Smooth muscle cell (in vitro differentiated cells): Measurements from ENCODE around the gene CEP63. TPM values are rescaled to one million over a fixed set of nuclear protein-coding genes. Genes with fewer than 3 reads are reported as not detected.

Experiments used
- DNase-seq: peaks from one replicate; lab custom pipeline; 2025; ENCODE audit not compliant: unreplicated experiment; lab: John Stamatoyannopoulos, UW
- H2AFZ ChIP-seq: fragments of 200-600 bp; sonication (generic); 2 replicates; pipeline ENCODE4 v1.6.0; 2016; ENCODE audit warnings: antibody characterized with exemption, low read depth, mild to moderate bottlenecking
- H3F3A ChIP-seq: fragments of 200-600 bp; sonication (generic); 2 replicates; pipeline ENCODE4 v1.6.0; 2017; ENCODE audit warnings: antibody characterized with exemption, low read depth
- H3K27ac ChIP-seq: fragments of 200-600 bp; sonication (generic); 2 replicates; pipeline ENCODE4 v1.5.1; 2016; ENCODE audit warnings: low read depth, mild to moderate bottlenecking
- H3K27me3 ChIP-seq: fragments of 200-600 bp; sonication (generic); 2 replicates; pipeline ENCODE4 v1.6.1; 2016; ENCODE audit warnings: low read depth, mild to moderate bottlenecking
- H3K36me3 ChIP-seq: fragments of 200-600 bp; sonication (generic); 2 replicates; pipeline ENCODE4 v1.5.1; 2016; ENCODE audit warnings: low read depth
- H3K4me1 ChIP-seq: fragments of 200-600 bp; sonication (generic); 2 replicates; pipeline ENCODE4 v1.5.1; 2016; ENCODE audit warnings: low read depth
- H3K4me2 ChIP-seq: fragments of 200-600 bp; sonication (generic); 2 replicates; pipeline ENCODE4 v1.6.0; 2016; ENCODE audit warnings: mild to moderate bottlenecking
- H3K4me3 ChIP-seq: fragments of 200-600 bp; sonication (generic); 2 replicates; pipeline ENCODE4 v1.5.1; 2016; ENCODE audit warnings: mild to moderate bottlenecking
- H3K79me2 ChIP-seq: fragments of 200-600 bp; sonication (generic); 2 replicates; pipeline ENCODE4 v1.6.0; 2016; ENCODE audit warnings: low read depth, mild to moderate bottlenecking
- H3K9ac ChIP-seq: fragments of 200-600 bp; sonication (generic); 2 replicates; pipeline ENCODE4 v1.6.0; 2016; ENCODE audit warnings: low read depth
- H3K9me3 ChIP-seq: fragments of 200-600 bp; sonication (generic); replicated peaks from 2 replicates; pipeline ENCODE4 v1.5.1; 2016; ENCODE audit warnings: low read depth
- H4K20me1 ChIP-seq: fragments of 200-600 bp; sonication (generic); 2 replicates; pipeline ENCODE4 v1.6.0; 2016; ENCODE audit warnings: low read depth
- CTCF ChIP-seq: fragments of 200-600 bp; sonication (generic); IDR thresholded peaks from 2 replicates; pipeline ENCODE4 v1.5.1; 2017; ENCODE audit warnings: borderline replicate concordance, mild to moderate bottlenecking, antibody characterized with exemption; ENCODE audit not compliant: insufficient read depth, poor library complexity, severe bottlenecking
- WGBS: methylation state at CpG from one replicate; pipeline ENCODE4 v1.1.7; 2016; ENCODE audit warnings: low lambda C conversion rate; 5-methylcytosine and 5-hydroxymethylcytosine counted together
- polyA plus RNA-seq: library from polyadenylated mRNA; unstranded; fragments of >200 nt; fragmentation: Nextera tagmentation; extraction: Ambion mirVana; gene quantifications from 2 replicates; pipeline ENCODE4 v1.2.1, GENCODE V29; 2016
- total RNA-seq: library from RNA; depleted of rRNA; stranded (reverse); fragments of >200 nt; gene quantifications from 2 replicates; pipeline ENCODE4 v1.2.3, GENCODE V29; 2014

The CEP63 gene
- total and polyA plus RNA-seq, 2 experiments from 2014 or later = 16.9 to 24.5 TPM

GRCh38 chr3:134441821-134442220, 44.0 kb upstream of the CEP63 start:
- Histone ChIP-seq H2AFZ (no peak overlapping the region), H3K9me3 (no peaks in the 10 kb centered on the region), H4K20me1 (no peaks in the 10 kb centered on the region), H3K4me1 (no peaks in the 10 kb centered on the region), H3K9ac (no peak overlapping the region), H3K4me2 (no peak overlapping the region), H3K79me2 (no peaks in the 10 kb centered on the region), H3F3A (peaks cover 14% of the 10 kb centered on the region), H3K4me3 (no peak overlapping the region), H3K27me3 (no peaks in the 10 kb centered on the region), H3K27ac (no peak overlapping the region), H3K36me3 (no peaks in the 10 kb centered on the region)
- WGBS = 96% methylated on average over 2 of the region's 2 CpGs
- TF ChIP-seq CTCF = no peak
- DNase-seq = no peak

GRCh38 chr3:134445095-134445494, 40.8 kb upstream of the CEP63 start:
- H3K27me3 ChIP-seq = no peaks in the 10 kb centered on the region
- DNase-seq = no peak
- H3K9me3 ChIP-seq = no peaks in the 10 kb centered on the region
- WGBS = 95% methylated on average over 1 of the region's 1 CpG
- no peak for TF ChIP-seq CTCF
- no peak overlapping the region for H3K9ac ChIP-seq
- no peaks in the 10 kb centered on the region for H3K4me1 ChIP-seq
- peaks cover 14% of the 10 kb centered on the region for H3F3A ChIP-seq
- H3K27ac ChIP-seq = peak overlapping the region; percentile 81
- no peak overlapping the region for H3K4me3 ChIP-seq
- no peak overlapping the region for H2AFZ ChIP-seq
- no peaks in the 10 kb centered on the region for H3K36me3 ChIP-seq
- no peak overlapping the region for H3K4me2 ChIP-seq
- H3K79me2 ChIP-seq = no peaks in the 10 kb centered on the region
- no peaks in the 10 kb centered on the region for H4K20me1 ChIP-seq

GRCh38 chr3:134445636-134446035, 40.2 kb upstream of the CEP63 start:
- Histone ChIP-seq H3K27me3 (no peaks in the 10 kb centered on the region), H3K79me2 (no peaks in the 10 kb centered on the region), H2AFZ (no peak overlapping the region), H3K36me3 (no peaks in the 10 kb centered on the region), H3K9ac (peak overlapping the region; percentile 33), H3F3A (peaks cover 14% of the 10 kb centered on the region), H4K20me1 (no peaks in the 10 kb centered on the region), H3K4me2 (peak overlapping the region; percentile 39), H3K4me3 (no peak overlapping the region), H3K27ac (peak overlapping the region; percentile 81), H3K9me3 (no peaks in the 10 kb centered on the region), H3K4me1 (no peaks in the 10 kb centered on the region)
- TF ChIP-seq CTCF = no peak
- no peak for DNase-seq
- WGBS = 10% methylated on average over 1 of the region's 1 CpG

GRCh38 chr3:134446800-134447199, 39.1 kb upstream of the CEP63 start:
- Histone ChIP-seq H4K20me1 (no peaks in the 10 kb centered on the region), H3K9ac (peak overlapping the region; percentile 61), H3K4me1 (no peaks in the 10 kb centered on the region), H3K36me3 (no peaks in the 10 kb centered on the region), H3K4me2 (peak overlapping the region; percentile 39), H3K79me2 (no peaks in the 10 kb centered on the region), H3K27me3 (no peaks in the 10 kb centered on the region), H2AFZ (no peak overlapping the region), H3F3A (peaks cover 8% of the 10 kb centered on the region), H3K9me3 (no peaks in the 10 kb centered on the region), H3K27ac (peak overlapping the region; percentile 81), H3K4me3 (no peak overlapping the region)
- TF ChIP-seq CTCF = no peak
- 26% methylated on average over 3 of the region's 3 CpGs for WGBS
- DNase-seq = no peak
